Stimulated activated CD8-positive, alpha-beta memory T cell treated with anti-CD3 and anti-CD28 coated beads, Interleukin-2, amount 100 ng/mL, for 48 hours (primary cell): ENCODE results near the gene USP38.
"Not testable (repeated sequence)": the region's sequence is repeated elsewhere in the genome, so short reads cannot be mapped to it uniquely, and the experiment has no call there.

Experiments used
- DNase-seq, 2 donors: peaks; one replicate each; pipeline ENCODE4 v3.0.0-alpha.2; 2020; ENCODE audit warnings: low read depth in 2 of 2

USP38 gene

GRCh38 chr4:143203577-143203976, 18.9 kb downstream of the USP38 start:
- DNase-seq, result no peak

- DNase-seq, result no peak
Observed at GRCh38 chr4:143207555-143207954, 22.8 kb downstream of the USP38 start.

- DNase-seq, result no peak
Observed at GRCh38 chr4:143212566-143212965, 27.8 kb downstream of the USP38 start.

- no peak for DNase-seq
Observed at GRCh38 chr4:143215873-143216272, 31.2 kb downstream of the USP38 start.

- no peak for DNase-seq
Observed at GRCh38 chr4:143224255-143224654, 39.5 kb downstream of the USP38 start.

GRCh38 chr4:143225167-143225566, 40.5 kb downstream of the USP38 start:
- DNase-seq, result no peak

GRCh38 chr4:143230683-143231082, 46.0 kb downstream of the USP38 start:
- DNase-seq, result no peak

- DNase-seq, result no peak
Observed at GRCh38 chr4:143232277-143232676, 47.6 kb downstream of the USP38 start.

- no peak for DNase-seq
Observed at GRCh38 chr4:143234153-143234552, 49.4 kb downstream of the USP38 start.

- not testable (repeated sequence) for DNase-seq
Observed at GRCh38 chr4:143237195-143237594, 52.5 kb downstream of the USP38 start.

- no peak for DNase-seq
Observed at GRCh38 chr4:143240939-143241679, 56.4 kb downstream of the USP38 start.

- DNase-seq, result no peak
Observed at GRCh38 chr4:143241892-143242291, 57.2 kb downstream of the USP38 start.

- DNase-seq, result no peak
Observed at GRCh38 chr4:143243041-143243440, 58.3 kb downstream of the USP38 start.

- no peak for DNase-seq
Observed at GRCh38 chr4:143246977-143247376, 62.3 kb downstream of the USP38 start.

- no peak for DNase-seq
Observed at GRCh38 chr4:143247866-143248265, 63.1 kb downstream of the USP38 start.

- DNase-seq, result no peak
Observed at GRCh38 chr4:143248827-143249226, 64.1 kb downstream of the USP38 start.

- DNase-seq, result no peak
Observed at GRCh38 chr4:143250617-143251016, 65.9 kb downstream of the USP38 start.

- DNase-seq, result no peak
Observed at GRCh38 chr4:143251348-143251747, 66.6 kb downstream of the USP38 start.

- no peak for DNase-seq
Observed at GRCh38 chr4:143251779-143252178, 67.1 kb downstream of the USP38 start.

- DNase-seq, result no peak
Observed at GRCh38 chr4:143252478-143252877, 67.8 kb downstream of the USP38 start.

GRCh38 chr4:143253166-143253565, 68.4 kb downstream of the USP38 start:
- DNase-seq, result no peak

- DNase-seq, result no peak
Observed at GRCh38 chr4:143254491-143255226, 69.9 kb downstream of the USP38 start.

GRCh38 chr4:143256456-143256855, 71.7 kb downstream of the USP38 start:
- DNase-seq, result no peak
